Measurements from ENCODE around the gene LRRC53.

Gene LRRC53

GRCh38 chr1:74474585-74474984 is 37.8 kb downstream of the LRRC53 start:
- no peak for DNase-seq (ENCODE audit: low read depth)
- H3K4me3 ChIP-seq (ENCODE audit: low read depth, low read length): no peak overlapping the region
- TF ChIP-seq, protein P1, sequence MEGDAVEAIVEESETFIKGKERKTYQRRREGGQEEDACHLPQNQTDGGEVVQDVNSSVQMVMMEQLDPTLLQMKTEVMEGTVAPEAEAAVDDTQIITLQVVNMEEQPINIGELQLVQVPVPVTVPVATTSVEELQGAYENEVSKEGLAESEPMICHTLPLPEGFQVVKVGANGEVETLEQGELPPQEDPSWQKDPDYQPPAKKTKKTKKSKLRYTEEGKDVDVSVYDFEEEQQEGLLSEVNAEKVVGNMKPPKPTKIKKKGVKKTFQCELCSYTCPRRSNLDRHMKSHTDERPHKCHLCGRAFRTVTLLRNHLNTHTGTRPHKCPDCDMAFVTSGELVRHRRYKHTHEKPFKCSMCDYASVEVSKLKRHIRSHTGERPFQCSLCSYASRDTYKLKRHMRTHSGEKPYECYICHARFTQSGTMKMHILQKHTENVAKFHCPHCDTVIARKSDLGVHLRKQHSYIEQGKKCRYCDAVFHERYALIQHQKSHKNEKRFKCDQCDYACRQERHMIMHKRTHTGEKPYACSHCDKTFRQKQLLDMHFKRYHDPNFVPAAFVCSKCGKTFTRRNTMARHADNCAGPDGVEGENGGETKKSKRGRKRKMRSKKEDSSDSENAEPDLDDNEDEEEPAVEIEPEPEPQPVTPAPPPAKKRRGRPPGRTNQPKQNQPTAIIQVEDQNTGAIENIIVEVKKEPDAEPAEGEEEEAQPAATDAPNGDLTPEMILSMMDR (IDR thresholded peaks at IDR 0.05; ENCODE audit: low read depth, low read length): no peak
- TF ChIP-seq POLR2A (IDR thresholded peaks at IDR 0.05; ENCODE audit: extremely low read depth, insufficient read length) (no peak), MYC (IDR thresholded peaks at IDR 0.05; ENCODE audit: low read depth, low read length) (no peak), MAX (IDR thresholded peaks at IDR 0.05; ENCODE audit: low read depth, low read length) (no peak)

- H3K4me3 ChIP-seq (ENCODE audit: low read depth, low read length): no peak overlapping the region
- no peak for DNase-seq (ENCODE audit: low read depth)
- TF ChIP-seq POLR2A (IDR thresholded peaks at IDR 0.05; ENCODE audit: extremely low read depth, insufficient read length) (no peak), MAX (IDR thresholded peaks at IDR 0.05; ENCODE audit: low read depth, low read length) (no peak), MYC (IDR thresholded peaks at IDR 0.05; ENCODE audit: low read depth, low read length) (no peak)
- TF ChIP-seq, protein P1 (IDR thresholded peaks at IDR 0.05; ENCODE audit: low read depth, low read length): no peak
Observed at GRCh38 chr1:74471470-74471869, 40.9 kb downstream of the LRRC53 start.

- no peak overlapping the region for H3K4me3 ChIP-seq (ENCODE audit: low read depth, low read length)
- TF ChIP-seq MYC (IDR thresholded peaks at IDR 0.05; ENCODE audit: low read depth, low read length) (no peak), POLR2A (IDR thresholded peaks at IDR 0.05; ENCODE audit: extremely low read depth, insufficient read length) (no peak), MAX (IDR thresholded peaks at IDR 0.05; ENCODE audit: low read depth, low read length) (no peak)
- TF ChIP-seq, protein P1 (IDR thresholded peaks at IDR 0.05; ENCODE audit: low read depth, low read length): no peak
- no peak for DNase-seq (ENCODE audit: low read depth)
Observed at GRCh38 chr1:74470936-74471335, 41.5 kb downstream of the LRRC53 start.

DNA sequence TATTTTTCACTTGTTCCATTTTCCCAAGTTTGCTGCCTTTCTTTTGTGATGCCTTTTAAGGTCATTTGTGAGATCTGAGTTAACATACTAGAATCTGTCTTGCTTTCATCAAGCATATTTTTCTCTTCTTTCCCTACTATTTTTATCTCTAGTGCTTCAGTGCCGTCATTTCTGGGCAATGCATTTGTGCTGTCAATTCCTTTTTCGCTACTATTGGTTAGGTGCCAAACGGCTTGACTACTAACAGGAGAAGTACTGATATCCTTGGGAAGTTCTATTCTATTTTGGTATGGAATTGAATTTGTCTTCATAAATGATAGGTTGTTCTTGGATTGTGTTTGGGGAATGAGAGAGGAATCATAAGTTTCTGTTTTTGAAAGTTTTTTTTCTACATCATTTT is 42.2 kb downstream of the LRRC53 start:
- DNase-seq (ENCODE audit: low read depth): no peak
- no peak overlapping the region for H3K4me3 ChIP-seq (ENCODE audit: low read depth, low read length)
- TF ChIP-seq MYC (IDR thresholded peaks at IDR 0.05; ENCODE audit: low read depth, low read length) (no peak), MAX (IDR thresholded peaks at IDR 0.05; ENCODE audit: low read depth, low read length) (no peak), POLR2A (IDR thresholded peaks at IDR 0.05; ENCODE audit: extremely low read depth, insufficient read length) (no peak)
- TF ChIP-seq, protein P1 (IDR thresholded peaks at IDR 0.05; ENCODE audit: low read depth, low read length): no peak

GRCh38 chr1:74468982-74469603 is 43.3 kb downstream of the LRRC53 start:
- DNase-seq (ENCODE audit: low read depth): peak; percentile 31
- H3K4me3 ChIP-seq (ENCODE audit: low read depth, low read length): no peak overlapping the region
- TF ChIP-seq, protein P1 (IDR thresholded peaks at IDR 0.05; ENCODE audit: low read depth, low read length): peak; percentile 22
- no peak for TF ChIP-seq MAX (IDR thresholded peaks at IDR 0.05; ENCODE audit: low read depth, low read length)

Measured in NB4 (cell line).